Parathyroid adenoma (tissue), 2 donors: ENCODE measurements around the gene ACSL6.

Experiments
- H2AFZ ChIP-seq: fragments of 300-600 bp; sonication (generic); one replicate; pipeline ENCODE4 v1.7.0; 2017; ENCODE audit warnings: antibody characterized with exemption, mild to moderate bottlenecking
- H3K27ac ChIP-seq: fragments of 300-600 bp; sonication (generic); one replicate; pipeline ENCODE4 v1.7.0; 2017
- H3K27me3 ChIP-seq: fragments of 300-600 bp; sonication (generic); one replicate; pipeline ENCODE4 v1.7.0; 2017; ENCODE audit warnings: low read length; ENCODE audit not compliant: control insufficient read depth, insufficient read depth
- H3K36me3 ChIP-seq: fragments of 300-600 bp; sonication (generic); one replicate; pipeline ENCODE4 v1.7.0; 2017; ENCODE audit warnings: low read length; ENCODE audit not compliant: control insufficient read depth, insufficient read depth
- H3K4me1 ChIP-seq: fragments of 300-600 bp; sonication (generic); one replicate; pipeline ENCODE4 v1.7.0; 2017; ENCODE audit warnings: control low read depth
- H3K4me2 ChIP-seq: fragments of 300-600 bp; sonication (generic); one replicate; pipeline ENCODE4 v1.7.0; 2017; ENCODE audit warnings: low read length
- H3K4me3 ChIP-seq: fragments of 300-600 bp; sonication (generic); one replicate; pipeline ENCODE4 v1.7.0; 2017; ENCODE audit warnings: low read depth, low read length
- H3K79me2 ChIP-seq: fragments of 300-600 bp; sonication (generic); one replicate; pipeline ENCODE4 v1.7.0; 2017; ENCODE audit warnings: control low read depth
- H3K9ac ChIP-seq: fragments of 300-600 bp; sonication (generic); one replicate; pipeline ENCODE4 v1.7.0; 2017; ENCODE audit warnings: mild to moderate bottlenecking
- H3K9me3 ChIP-seq: fragments of 300-600 bp; sonication (generic); one replicate; pipeline ENCODE4 v1.7.0; 2017; ENCODE audit warnings: low read length; ENCODE audit not compliant: control insufficient read depth
- CTCF ChIP-seq: fragments of 300-600 bp; sonication (generic); IDR thresholded peaks from one replicate; pipeline ENCODE4 v1.7.0; 2017; ENCODE audit warnings: antibody characterized with exemption, mild to moderate bottlenecking
- donor health status: primary hyperparathyroidism.

ACSL6 gene

GRCh38 chr5:131981516-131981915, 29.9 kb downstream of the ACSL6 start:
- Histone ChIP-seq H2AFZ (no peak overlapping the region), H3K36me3 (no peaks in the 10 kb centered on the region), H3K4me1 (no peaks in the 10 kb centered on the region), H3K27ac (no peak overlapping the region), H3K79me2 (no peaks in the 10 kb centered on the region), H3K4me3 (no peak overlapping the region), H3K9ac (no peak overlapping the region), H3K9me3 (no peaks in the 10 kb centered on the region), H3K4me2 (no peak overlapping the region), H3K27me3 (no peaks in the 10 kb centered on the region)
- no peak for TF ChIP-seq CTCF

GRCh38 chr5:131980696-131981095, 30.8 kb downstream of the ACSL6 start:
- Histone ChIP-seq H2AFZ (no peak overlapping the region), H3K27ac (no peak overlapping the region), H3K4me3 (no peak overlapping the region), H3K27me3 (no peaks in the 10 kb centered on the region), H3K9ac (no peak overlapping the region), H3K79me2 (no peaks in the 10 kb centered on the region), H3K9me3 (no peaks in the 10 kb centered on the region), H3K4me2 (no peak overlapping the region), H3K4me1 (no peaks in the 10 kb centered on the region), H3K36me3 (no peaks in the 10 kb centered on the region)
- TF ChIP-seq CTCF = no peak

- Histone ChIP-seq H3K4me3 (no peak overlapping the region), H3K4me1 (no peaks in the 10 kb centered on the region), H3K4me2 (no peak overlapping the region), H3K27me3 (no peaks in the 10 kb centered on the region), H3K79me2 (no peaks in the 10 kb centered on the region), H3K27ac (no peak overlapping the region), H3K36me3 (no peaks in the 10 kb centered on the region), H3K9ac (no peak overlapping the region), H3K9me3 (no peaks in the 10 kb centered on the region), H2AFZ (no peak overlapping the region)
- TF ChIP-seq CTCF = no peak
These were observed 31.6 kb downstream of the ACSL6 start for GRCh38 chr5:131979816-131980215.

GRCh38 chr5:131977212-131977604, 34.2 kb downstream of the ACSL6 start:
- Histone ChIP-seq H3K4me3 (no peak overlapping the region), H2AFZ (no peak overlapping the region), H3K4me1 (no peaks in the 10 kb centered on the region), H3K27me3 (no peaks in the 10 kb centered on the region), H3K9me3 (no peaks in the 10 kb centered on the region), H3K27ac (no peak overlapping the region), H3K4me2 (no peak overlapping the region), H3K9ac (no peak overlapping the region), H3K79me2 (no peaks in the 10 kb centered on the region), H3K36me3 (no peaks in the 10 kb centered on the region)
- TF ChIP-seq CTCF = no peak

GRCh38 chr5:131976414-131977211, 34.8 kb downstream of the ACSL6 start:
- no peak overlapping the region for H2AFZ ChIP-seq
- no peak overlapping the region for H3K4me2 ChIP-seq
- H3K79me2 ChIP-seq = no peaks in the 10 kb centered on the region
- no peaks in the 10 kb centered on the region for H3K27me3 ChIP-seq
- no peak for TF ChIP-seq CTCF
- H3K4me3 ChIP-seq = no peak overlapping the region
- no peaks in the 10 kb centered on the region for H3K4me1 ChIP-seq
- no peaks in the 10 kb centered on the region for H3K9me3 ChIP-seq
- no peak overlapping the region for H3K9ac ChIP-seq
- no peak overlapping the region for H3K27ac ChIP-seq
- no peaks in the 10 kb centered on the region for H3K36me3 ChIP-seq
